Gastroesophageal sphincter (tissue), 4 donors: ENCODE measurements around the gene SECTM1. TPM values are rescaled to one million over a fixed set of nuclear protein-coding genes. Genes with fewer than 3 reads are reported as not detected.

Experiments
- ATAC-seq: fragments of 150-250 bp; one replicate; pipeline ENCODE4 v1.9.1; 2016; ENCODE audit warnings: mild to moderate bottlenecking, moderate library complexity
- H3K27ac ChIP-seq, 4 donors: fragments of 200-600 bp; sonication (generic) in 3 of 4; 1 replicate in 3 of 4; 2 replicates in 1 of 4; pipeline ENCODE4 v1.5.1; 2016 to 2019
- H3K27me3 ChIP-seq: fragments of 200-600 bp; sonication (generic); one replicate; pipeline ENCODE4 v1.5.1; 2019
- H3K36me3 ChIP-seq, 2 donors: fragments of 200-600 bp; sonication (generic); one replicate each; pipeline ENCODE4 v1.5.1; 2019; ENCODE audit warnings: control low read depth in 1 of 2
- H3K4me1 ChIP-seq, 3 donors: fragments of 200-600 bp; sonication (generic); 1 replicate in 2 of 3; 2 replicates in 1 of 3; pipeline ENCODE4 v1.5.1; 2016 to 2019; ENCODE audit warnings: control low read depth in 2 of 3
- H3K4me3 ChIP-seq, 2 donors: fragments of 200-600 bp; sonication (generic); one replicate each; pipeline ENCODE4 v1.5.1; 2019; ENCODE audit warnings: mild to moderate bottlenecking in 1 of 2, moderate library complexity in 1 of 2
- H3K9me3 ChIP-seq, 3 donors: fragments of 200-600 bp; sonication (generic); one replicate each; pipeline ENCODE4 v1.5.1; 2017 to 2019; ENCODE audit warnings: control low read depth in 2 of 3
- CTCF ChIP-seq, 4 experiments: fragments of 200-600 bp in 2 of 4; fragments of 450-650 bp in 2 of 4; sonication (generic) in 1 of 4; IDR thresholded peaks; one replicate each; pipeline ENCODE4 v1.5.1; 2017 to 2019; ENCODE audit warnings: antibody characterized with exemption in 4 of 4, mild to moderate bottlenecking in 2 of 4, moderate library complexity in 2 of 4
- EP300 ChIP-seq: sonication (generic); formaldehyde crosslinking; IDR thresholded peaks from one replicate; pipeline ENCODE4 v1.6.1; 2017; ENCODE audit warnings: antibody characterized with exemption, mild to moderate bottlenecking
- POLR2A ChIP-seq, 2 donors: fragments of 450-650 bp; IDR thresholded peaks; one replicate each; pipeline ENCODE4 v1.6.1; 2017; ENCODE audit warnings: antibody characterized with exemption in 2 of 2, mild to moderate bottlenecking in 2 of 2, moderate library complexity in 1 of 2
- POLR2AphosphoS5 ChIP-seq: sonication (generic); formaldehyde crosslinking; IDR thresholded peaks from one replicate; pipeline ENCODE4 v1.6.1; 2017; ENCODE audit warnings: antibody characterized with exemption
- WGBS, 2 donors: methylation state at CpG; one replicate each; pipeline ENCODE4 v1.1.5; 2018; ENCODE audit warnings: low coverage in 1 of 2; 5-methylcytosine and 5-hydroxymethylcytosine counted together
- total RNA-seq, 4 donors: library from RNA; depleted of rRNA; stranded (reverse); fragments of >200 nt; gene quantifications; one replicate each; pipeline ENCODE4 v1.1.0, GENCODE V29; 2016

The SECTM1 gene
- total RNA-seq, 4 donors from 2014 or later = 6.1 to 22.3 (median 17.6) TPM

DNA sequence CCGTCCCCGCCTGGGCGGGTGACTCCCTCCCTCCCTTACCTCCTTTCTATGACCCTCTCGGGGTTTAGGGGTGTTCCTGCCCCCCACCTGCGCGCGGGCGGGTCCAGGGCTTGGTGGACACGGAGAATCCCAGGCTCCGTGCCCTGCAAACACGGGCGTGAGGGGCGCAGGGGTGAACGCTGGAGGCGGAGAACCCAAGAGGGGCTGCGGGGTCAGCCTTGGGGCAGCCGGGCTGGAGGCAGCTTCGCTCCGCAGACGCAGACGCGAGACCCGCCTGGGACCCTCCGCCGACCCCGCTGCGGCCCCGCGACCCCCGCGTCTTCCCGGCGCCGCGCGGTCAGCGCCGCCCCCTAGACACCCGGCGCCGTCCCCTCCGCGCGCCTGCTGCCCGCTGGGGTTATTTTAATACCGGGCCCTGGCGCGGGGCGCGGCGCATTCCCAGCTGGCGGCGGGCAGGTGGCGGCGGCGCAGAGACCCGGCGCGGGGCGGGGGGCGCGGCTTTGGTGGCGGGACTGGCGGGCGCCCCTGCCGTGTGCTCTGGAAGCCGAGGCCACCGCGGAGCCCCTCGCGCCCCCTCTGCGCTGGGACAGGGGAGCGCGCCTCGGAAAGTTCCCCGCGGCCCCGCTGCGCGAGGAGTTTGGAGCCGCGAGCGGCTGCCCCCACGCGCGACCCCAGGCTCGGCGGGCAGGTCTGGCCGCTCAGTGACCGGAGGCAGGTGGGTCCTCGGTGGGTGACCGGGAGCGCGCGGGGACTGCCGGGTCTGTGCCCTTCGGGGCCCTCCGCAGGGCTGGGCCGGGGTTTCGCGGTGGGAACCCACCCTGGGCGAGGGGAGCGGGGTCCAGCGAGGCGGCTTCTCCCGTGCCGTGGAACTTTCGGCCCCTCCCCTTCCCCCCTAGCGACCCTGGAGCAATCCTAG, 38.0 kb upstream of the SECTM1 start, which contains the start of gene UTS2R:
UTS2R (plus strand) TSS at position 433 of the 916 bp plus-strand sequence. CDS start 2,560 bp downstream, outside the sequence.
- Histone ChIP-seq H3K36me3 (no peaks in the 10 kb centered on the region), H3K4me1 (peaks cover 0 to 25% (median 9%) of the 10 kb centered on the region in 3 donors), H3K4me3 (peak within 1 kb of the TSS in 1 of 2 donors; percentile 38), H3K27me3 (peaks cover 90% of the 10 kb centered on the region), H3K27ac (no peak within 1 kb of the TSS), H3K9me3 (no peaks in the 10 kb centered on the region)
- WGBS, 2 donors = no CpG with 5 or more reads among the region's 109 CpGs
- TF ChIP-seq POLR2AphosphoS5 (no peak), POLR2A (IDR thresholded peaks at IDR 0.05) (no peak), CTCF (IDR thresholded peaks at IDR 0.05) (no peak), EP300 (no peak)
- ATAC-seq = no peak

GRCh38 chr17:82370471-82371332, 37.1 kb upstream of the SECTM1 start:
- 5 to 12% methylated on average over 4 to 7 of the region's 38 CpGs for WGBS, 2 donors
- no peaks in the 10 kb centered on the region for H3K36me3 ChIP-seq
- peaks cover 0 to 25% (median 9%) of the 10 kb centered on the region in 3 donors for H3K4me1 ChIP-seq
- TF ChIP-seq EP300 (no peak), CTCF (IDR thresholded peaks at IDR 0.05) (no peak), POLR2A (IDR thresholded peaks at IDR 0.05) (no peak), POLR2AphosphoS5 (no peak)
- ATAC-seq = no peak
- peak overlapping the region in 1 of 2 donors; percentile 38 for H3K4me3 ChIP-seq
- H3K9me3 ChIP-seq = no peaks in the 10 kb centered on the region
- H3K27me3 ChIP-seq = peaks cover 81% of the 10 kb centered on the region
- H3K27ac ChIP-seq = no peak overlapping the region

DNA sequence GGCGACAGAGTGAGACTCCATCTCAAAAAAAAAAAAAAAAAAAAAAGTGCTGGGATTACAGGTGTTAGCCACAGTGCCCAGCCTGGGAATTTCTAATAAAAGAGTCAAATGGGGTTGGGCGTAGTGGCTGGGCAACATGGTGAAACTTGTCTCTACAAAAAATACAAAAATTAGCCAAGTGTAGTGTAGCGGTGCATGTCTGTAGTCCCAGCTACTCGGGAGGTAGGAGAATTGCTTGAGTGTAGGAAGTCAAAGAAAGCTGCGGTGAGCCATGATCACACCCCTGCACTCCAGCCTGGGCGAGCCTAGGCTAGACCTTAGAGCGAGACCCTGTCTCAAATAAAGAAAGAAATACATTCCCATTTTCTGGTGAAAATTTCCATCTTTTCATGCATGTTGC, 35.6 kb upstream of the SECTM1 start:
- Histone ChIP-seq H3K4me1 (peaks cover 0 to 25% (median 9%) of the 10 kb centered on the region in 3 donors), H3K27ac (no peak overlapping the region), H3K9me3 (no peaks in the 10 kb centered on the region), H3K27me3 (peaks cover 66% of the 10 kb centered on the region), H3K4me3 (no peak overlapping the region), H3K36me3 (no peaks in the 10 kb centered on the region)
- TF ChIP-seq CTCF (IDR thresholded peaks at IDR 0.05) (no peak), POLR2A (IDR thresholded peaks at IDR 0.05) (no peak), EP300 (no peak), POLR2AphosphoS5 (no peak)
- ATAC-seq = no peak
- 86 to 90% methylated on average over 6 to 7 of the region's 7 CpGs for WGBS, 2 donors

GRCh38 chr17:82367724-82368524, 34.4 kb upstream of the SECTM1 start:
- H3K27me3 ChIP-seq = peaks cover 54% of the 10 kb centered on the region
- TF ChIP-seq POLR2AphosphoS5 (no peak), CTCF (IDR thresholded peaks at IDR 0.05) (no peak), POLR2A (IDR thresholded peaks at IDR 0.05) (no peak), EP300 (no peak)
- H3K27ac ChIP-seq = no peak overlapping the region
- H3K4me1 ChIP-seq = peaks cover 0 to 25% (median 9%) of the 10 kb centered on the region in 3 donors
- WGBS, 2 donors = 69 to 70% methylated on average over 4 to 10 of the region's 14 CpGs
- H3K36me3 ChIP-seq = no peaks in the 10 kb centered on the region
- no peak for ATAC-seq
- H3K4me3 ChIP-seq = no peak overlapping the region
- H3K9me3 ChIP-seq = no peaks in the 10 kb centered on the region
